OCI-LY7 (cell line): Measurements from ENCODE around the gene GJB4.

ENCODE experiments used
- CTCF ChIP-seq: fragments of 200-600 bp; sonication (generic); conservative IDR thresholded peaks from 2 replicates; pipeline ENCODE4 v1.5.1; 2014; ENCODE audit warnings: mild to moderate bottlenecking, antibody characterized with exemption, low read length, moderate library complexity, mixed read lengths
- EZH2phosphoT487 ChIP-seq: fragments of 200-600 bp; sonication (generic); IDR thresholded peaks from 2 replicates; pipeline ENCODE4 v1.6.1; 2018; ENCODE audit warnings: low read depth, borderline replicate concordance, mild to moderate bottlenecking, mixed run types, antibody characterized with exemption, low read length, moderate library complexity, mixed read lengths

- TF ChIP-seq CTCF (no peak), EZH2phosphoT487 (no peak)
Observed at GRCh38 chr1:34792868-34793727, 33.6 kb downstream of the GJB4 start, which contains the start of gene GJA4.
